ENCODE results near the gene CDPF1. TPM values are rescaled to one million over a fixed set of nuclear protein-coding genes. Genes with fewer than 3 reads are reported as not detected.
A peak's percentile ranks its signal among the peaks of the same experiment; 100 is the strongest.
"Not testable (repeated sequence)": the region's sequence is repeated elsewhere in the genome, so short reads cannot be mapped to it uniquely, and the experiment has no call there.

Gene CDPF1
- total RNA-seq, 1 donor from 2014 or later, result 3.1 TPM

GRCh38 chr22:46281866-46282678 is 32.0 kb upstream of the CDPF1 start:
- no peak for ATAC-seq

- ATAC-seq, result peak; percentile 26
These were observed 31.0 kb upstream of the CDPF1 start for GRCh38 chr22:46280999-46281623.

- ATAC-seq, result peak; percentile 45
These were observed 30.1 kb upstream of the CDPF1 start for GRCh38 chr22:46280063-46280817.

GRCh38 chr22:46278656-46279645 is 28.9 kb upstream of the CDPF1 start:
- no peak for ATAC-seq

DNA sequence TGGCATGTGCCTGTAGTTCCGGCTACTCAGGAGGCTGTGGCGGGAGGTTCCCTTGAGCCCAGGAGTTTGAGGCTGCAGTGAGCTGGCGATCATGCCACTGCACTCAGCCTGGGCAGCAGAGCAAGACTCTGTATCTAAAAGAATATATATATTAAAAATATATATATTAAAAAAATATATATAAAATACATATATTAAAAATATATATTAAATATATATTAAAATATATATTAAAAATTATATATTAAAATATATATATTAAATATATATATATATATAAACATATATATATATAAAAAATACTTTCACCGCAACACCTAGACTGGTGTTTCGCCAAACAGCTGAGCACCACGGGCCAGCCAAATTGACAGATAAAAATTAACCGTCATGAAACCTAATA is 26.5 kb upstream of the CDPF1 start:
- ATAC-seq, result no peak

DNA sequence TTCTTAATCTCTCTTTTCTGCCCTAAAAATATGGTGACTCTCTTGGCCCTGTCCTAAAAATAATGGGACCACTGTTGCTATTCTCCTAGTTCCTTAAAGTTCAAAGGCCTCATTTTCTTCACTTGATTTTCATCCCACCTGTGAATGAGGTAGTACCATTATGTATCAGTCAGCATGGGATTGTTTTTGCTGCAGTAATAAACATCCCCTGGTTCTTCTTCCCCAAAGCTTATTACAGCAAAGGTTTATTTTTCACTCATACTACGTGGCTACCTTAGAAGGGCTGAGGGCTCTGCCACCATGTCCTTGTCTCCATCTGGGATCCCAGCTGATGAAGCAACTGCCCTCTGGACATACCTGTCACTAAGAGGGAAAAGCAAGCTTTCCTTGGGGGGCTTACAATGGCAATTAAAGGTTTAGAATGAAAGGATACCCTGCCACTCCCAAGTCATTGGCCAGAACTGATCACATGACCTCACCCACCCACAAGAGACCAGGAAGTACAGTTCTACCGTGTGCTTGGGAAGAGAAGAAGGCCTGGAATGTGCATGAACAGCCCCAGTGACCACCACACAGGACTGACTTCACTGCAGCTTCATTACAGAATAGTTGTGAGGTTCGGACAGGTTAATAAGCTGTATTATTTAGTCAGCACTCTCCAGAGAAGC is 25.5 kb upstream of the CDPF1 start:
- ATAC-seq, result no peak

GRCh38 chr22:46274381-46274780 is 24.3 kb upstream of the CDPF1 start:
- ATAC-seq, result no peak

DNA sequence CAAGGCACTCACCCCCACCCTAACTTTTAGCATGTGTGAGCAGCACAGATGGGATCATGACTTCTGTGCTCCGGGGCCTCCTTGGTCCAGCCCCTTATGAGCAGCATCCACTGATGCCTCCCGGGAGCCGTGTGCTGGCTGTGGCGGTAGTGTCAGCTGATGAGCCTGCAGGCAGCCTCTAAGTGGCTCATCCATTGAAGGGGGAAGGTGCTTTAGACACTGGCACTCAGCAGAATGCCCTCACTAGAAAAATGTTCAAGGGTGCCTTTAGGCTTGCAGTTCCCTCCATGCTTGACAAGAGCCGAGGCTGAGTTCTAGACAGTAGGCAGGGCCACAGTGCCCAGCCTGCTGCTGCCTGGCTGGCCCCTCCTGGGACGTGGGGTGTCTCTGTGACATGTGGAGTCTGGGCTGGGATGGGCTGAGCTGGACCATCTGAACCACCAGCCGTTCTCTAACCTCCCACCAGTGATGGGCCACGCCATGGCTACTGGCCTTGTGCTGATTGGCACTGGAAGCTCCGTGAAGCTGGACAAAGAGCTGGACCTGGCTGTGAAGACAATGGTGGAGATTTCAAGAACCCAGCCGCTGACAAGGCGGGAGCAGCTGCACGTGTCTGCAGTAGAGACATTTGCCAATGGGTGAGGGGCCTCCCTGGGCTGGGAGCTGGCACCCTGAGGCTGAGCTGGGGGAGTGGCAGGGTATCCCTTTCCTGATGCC is 23.5 kb upstream of the CDPF1 start:
- ATAC-seq, result no peak

GRCh38 chr22:46272762-46273431 is 22.8 kb upstream of the CDPF1 start:
- ATAC-seq, result no peak

- no peak for ATAC-seq
These were observed 22.1 kb upstream of the CDPF1 start for GRCh38 chr22:46272196-46272595.

- no peak for ATAC-seq
These were observed 19.5 kb upstream of the CDPF1 start for GRCh38 chr22:46269564-46269963.

DNA sequence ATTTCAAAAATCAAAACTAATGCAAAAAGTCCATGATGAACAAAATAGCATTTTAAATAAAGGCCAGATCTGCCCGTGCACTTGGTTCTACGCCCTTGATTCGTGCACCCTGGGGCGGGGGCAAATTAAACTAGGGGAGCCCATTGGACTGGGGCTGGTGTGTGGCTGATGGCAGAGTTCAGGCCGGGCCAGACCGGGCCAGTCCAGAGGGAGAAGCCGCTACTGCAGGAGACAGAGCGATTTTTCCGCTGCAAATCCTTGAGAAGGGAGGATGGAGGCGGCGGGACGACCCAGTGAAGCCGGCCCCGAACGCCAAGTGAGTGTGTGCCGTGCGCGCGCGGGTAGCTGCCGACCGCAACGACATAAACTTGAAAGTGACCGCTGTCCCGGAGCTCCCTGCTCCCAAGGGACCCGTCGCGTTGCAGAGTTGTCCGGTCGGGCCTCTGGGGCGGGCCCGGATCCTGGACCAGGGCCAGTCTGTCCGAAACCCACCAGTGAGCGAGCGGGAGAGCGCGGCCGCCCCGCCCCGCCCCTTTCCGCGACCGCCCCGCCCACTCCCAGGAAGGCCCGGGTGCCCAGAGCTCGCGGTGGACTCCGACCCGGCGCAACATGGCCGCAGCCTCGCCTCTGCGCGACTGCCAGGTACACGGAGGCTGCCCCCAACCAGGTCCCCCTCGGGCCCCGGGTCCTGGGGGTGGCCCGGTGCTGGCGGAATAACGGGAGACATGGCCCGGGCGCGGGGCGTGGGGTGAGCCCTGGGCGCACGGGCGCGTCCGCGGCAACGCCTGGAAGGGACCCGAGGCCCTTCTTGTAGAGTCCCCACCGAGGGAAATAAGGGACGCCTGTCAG is 17.6 kb upstream of the CDPF1 start, which contains the start of gene TTC38:
Gene TTC38, plus strand, starts transcription at position 578 of the 849 bp plus-strand sequence. Its CDS starts 32 bp downstream, at position 610.
- peak; percentile 81 for ATAC-seq

- ATAC-seq, result not testable (repeated sequence)
These were observed 15.5 kb upstream of the CDPF1 start for GRCh38 chr22:46265627-46266026.

- not testable (repeated sequence) for ATAC-seq
These were observed 14.4 kb upstream of the CDPF1 start for GRCh38 chr22:46264520-46264919.

DNA sequence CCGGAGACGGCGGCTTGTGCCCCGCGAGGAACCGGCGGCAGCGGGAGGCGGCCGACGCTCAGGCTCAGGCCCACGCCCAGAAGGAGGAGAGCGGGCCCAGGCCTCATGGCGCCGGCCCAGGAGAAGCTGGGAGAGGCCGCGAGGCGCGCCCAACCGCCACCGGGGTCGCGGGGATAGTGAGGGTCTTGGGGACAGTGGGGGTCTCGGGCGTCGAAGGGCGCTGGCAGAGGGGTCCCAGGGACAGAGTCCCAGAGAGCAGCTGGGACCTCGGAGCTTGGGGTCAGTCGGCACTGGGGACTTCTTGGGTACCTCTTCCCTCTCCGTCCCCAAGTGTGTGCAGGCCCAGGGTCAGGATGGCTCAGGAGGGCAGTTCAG is 13.1 kb upstream of the CDPF1 start, which contains the start of gene PKDREJ:
Gene PKDREJ, minus strand, starts transcription at position 128 of the 375 bp plus-strand sequence. Its CDS starts 21 bp downstream, at position 107.
- peak; percentile 8 for ATAC-seq

GRCh38 chr22:46262449-46263215 is 12.5 kb upstream of the CDPF1 start:
- peak; percentile 75 for ATAC-seq

GRCh38 chr22:46260038-46260437 is 9.9 kb upstream of the CDPF1 start:
- no peak for ATAC-seq

DNA sequence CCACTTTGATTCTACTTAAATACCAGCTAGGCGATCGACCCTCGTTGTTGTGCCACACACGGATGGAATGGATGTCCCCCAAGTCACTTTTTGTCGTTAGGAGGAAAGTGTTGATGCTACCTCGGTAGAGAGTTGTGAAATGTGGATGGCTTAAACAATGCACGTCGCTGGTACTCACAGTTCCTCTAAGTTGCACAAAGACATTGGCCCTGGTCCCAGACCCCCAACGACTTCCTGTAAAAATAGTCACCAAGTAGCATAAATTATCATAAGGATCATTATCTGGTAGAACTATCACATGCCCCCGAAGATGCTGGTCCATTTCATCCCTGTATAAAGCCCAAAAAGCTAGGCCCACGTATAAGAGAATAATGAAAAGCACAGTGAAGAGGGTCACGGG is 9.3 kb upstream of the CDPF1 start:
- ATAC-seq, result no peak

Data from esophagus mucosa (tissue), 1 donor.